H1 (cell line): ENCODE data around the gene ACAD9. TPM values are rescaled to one million over a fixed set of nuclear protein-coding genes. Genes with fewer than 3 reads are reported as not detected.

Experiments
- CTCF ChIA-PET: fragments of 300-600 bp; sonication (Branson Sonifier 250); formaldehyde crosslinking; loops from one replicate; lab custom pipeline; 2021; ENCODE audit not compliant: partially characterized antibody; lab: Charles Lee
- POLR2A ChIA-PET: fragments of 300-600 bp; sonication (Branson Sonifier 250); formaldehyde crosslinking; loops from one replicate; lab custom pipeline; 2021; ENCODE audit warnings: inconsistent platforms; ENCODE audit not compliant: partially characterized antibody; lab: Charles Lee
- DNase-seq, 2 experiments: peaks; one replicate each; pipeline versions ENCODE4 v3.0.0 to v3.0.0-alpha.2; 2010 to 2022; ENCODE audit warnings: low spot score in 2 of 2, low read depth in 1 of 2, mixed read lengths in 1 of 2
- FAIRE-seq: peaks from 2 replicates; lab custom pipeline; 2011; peaks lifted over from hg19 to GRCh38; lab: Jason Lieb, UNC
- H2AFZ ChIP-seq: 2 replicates; pipeline ENCODE4 v1.8.1; 2012; ENCODE audit warnings: low read length, inconsistent platforms
- H2AK5ac ChIP-seq: 2 replicates; pipeline ENCODE4 v1.6.1; 2013; ENCODE audit warnings: low read depth, low read length
- H2BK120ac ChIP-seq: replicated peaks from 2 replicates; pipeline ENCODE3; 2013; ENCODE audit warnings: low read depth, low read length, inconsistent platforms
- H2BK12ac ChIP-seq: 2 replicates; pipeline ENCODE4 v1.6.1; 2013; ENCODE audit warnings: low read depth, low read length
- H2BK15ac ChIP-seq: 2 replicates; pipeline ENCODE4 v1.6.1; 2013; ENCODE audit warnings: low read length
- H2BK20ac ChIP-seq: 2 replicates; pipeline ENCODE4 v1.6.1; 2013; ENCODE audit warnings: low read length
- H2BK5ac ChIP-seq: 2 replicates; pipeline ENCODE4 v1.6.1; 2013; ENCODE audit warnings: low read depth, low read length
- H3K14ac ChIP-seq: 2 replicates; pipeline ENCODE4 v1.6.1; 2013; ENCODE audit warnings: inconsistent platforms; ENCODE audit not compliant: insufficient read length
- H3K18ac ChIP-seq: 2 replicates; pipeline ENCODE4 v1.6.1; 2013; ENCODE audit warnings: low read length; ENCODE audit errors: extremely low read depth
- H3K23ac ChIP-seq: 2 replicates; pipeline ENCODE4 v1.6.1; 2013; ENCODE audit warnings: inconsistent platforms; ENCODE audit not compliant: insufficient read length
- H3K23me2 ChIP-seq: 2 replicates; pipeline ENCODE4 v1.6.1; 2013; ENCODE audit warnings: low read depth, low read length
- H3K27ac ChIP-seq: 2 replicates; pipeline ENCODE4 v1.6.1; 2011; ENCODE audit warnings: low read depth, low read length, inconsistent platforms
- H3K27me3 ChIP-seq, 4 experiments: replicated peaks in 1 of 4; 1 replicate in 1 of 4; 2 replicates in 3 of 4; pipeline versions ENCODE4 v1.6.1 to v1.8.1; 2011 to 2013; ENCODE audit warnings: low read length in 3 of 4, mild to moderate bottlenecking in 3 of 4, inconsistent platforms in 2 of 4, mixed read lengths in 2 of 4, moderate library complexity in 1 of 4; ENCODE audit not compliant: control insufficient read depth in 3 of 4, insufficient read depth in 3 of 4; ENCODE audit errors: extremely low read depth in 1 of 4
- H3K36me3 ChIP-seq, 4 experiments: 2 replicates each; pipeline versions ENCODE4 v1.6.1 to v1.8.1; 2011 to 2013; ENCODE audit warnings: mild to moderate bottlenecking in 4 of 4, low read length in 3 of 4, moderate library complexity in 2 of 4, control low read depth in 1 of 4, inconsistent platforms in 1 of 4; ENCODE audit not compliant: insufficient read depth in 4 of 4, control insufficient read depth in 2 of 4
- H3K4ac ChIP-seq: replicated peaks from 2 replicates; pipeline ENCODE3; 2013; ENCODE audit warnings: low read length, low read depth, mixed read lengths, inconsistent platforms; ENCODE audit not compliant: insufficient read length
- H3K4me1 ChIP-seq, 4 experiments: replicated peaks in 1 of 4; 1 replicate in 1 of 4; 2 replicates in 3 of 4; pipeline versions ENCODE4 v1.6.1 to v1.8.1; 2011 to 2013; ENCODE audit warnings: low read length in 3 of 4, inconsistent platforms in 2 of 4, mixed read lengths in 1 of 4; ENCODE audit not compliant: insufficient read depth in 4 of 4, control insufficient read depth in 3 of 4
- H3K4me2 ChIP-seq, 2 experiments: 2 replicates each; pipeline versions ENCODE4 v1.6.1 to v1.8.1; 2011 to 2013; ENCODE audit warnings: low read depth in 2 of 2, low read length in 2 of 2, control low read depth in 1 of 2, inconsistent platforms in 1 of 2, mild to moderate bottlenecking in 1 of 2; ENCODE audit not compliant: insufficient read depth in 1 of 2
- H3K4me3 ChIP-seq, 4 experiments: fragments of 200-600, 300-600 bp in 1 of 4; sonication (generic), shearing (Covaris generic), sonication (Bioruptor Twin) in 1 of 4; 2 replicates each; pipeline versions ENCODE4 v1.5.1 to v1.8.1; 2011 to 2016; ENCODE audit warnings: low read length in 4 of 4, low read depth in 3 of 4, control low read depth in 2 of 4, inconsistent platforms in 2 of 4, mild to moderate bottlenecking in 2 of 4, mixed read lengths in 1 of 4, moderate library complexity in 1 of 4; ENCODE audit not compliant: insufficient read depth in 2 of 4; ENCODE audit errors: extremely low read depth in 1 of 4
- H3K56ac ChIP-seq: replicated peaks from 2 replicates; pipeline ENCODE3; 2013; ENCODE audit warnings: low read depth, mild to moderate bottlenecking, mixed read lengths, low read length, inconsistent platforms; ENCODE audit not compliant: insufficient read length
- H3K79me1 ChIP-seq: 2 replicates; pipeline ENCODE4 v1.6.1; 2013; ENCODE audit warnings: low read depth, low read length, control low read depth
- H3K79me2 ChIP-seq, 2 experiments: 2 replicates each; pipeline versions ENCODE4 v1.6.1 to v1.8.1; 2012 to 2013; ENCODE audit warnings: low read length in 2 of 2, mild to moderate bottlenecking in 2 of 2, inconsistent platforms in 1 of 2; ENCODE audit not compliant: insufficient read depth in 2 of 2, control insufficient read depth in 1 of 2
- H3K9ac ChIP-seq, 4 experiments: replicated peaks in 1 of 4; 1 replicate in 1 of 4; 2 replicates in 3 of 4; pipeline versions ENCODE4 v1.6.1 to v1.8.1; 2011 to 2013; ENCODE audit warnings: low read depth in 3 of 4, low read length in 3 of 4, control low read depth in 2 of 4, mild to moderate bottlenecking in 2 of 4, moderate library complexity in 2 of 4, inconsistent platforms in 1 of 4; ENCODE audit errors: extremely low read depth in 1 of 4
- H3K9me3 ChIP-seq, 2 experiments: 2 replicates each; pipeline versions ENCODE4 v1.6.1 to v1.8.1; 2012 to 2013; ENCODE audit warnings: mild to moderate bottlenecking in 2 of 2, moderate library complexity in 2 of 2, control low read depth in 1 of 2, inconsistent platforms in 1 of 2, low read depth in 1 of 2, low read length in 1 of 2, mixed read lengths in 1 of 2; ENCODE audit not compliant: insufficient read depth in 2 of 2
- H4K20me1 ChIP-seq, 2 experiments: replicated peaks in 1 of 2; 2 replicates each; pipeline versions ENCODE3 to v1.8.1; 2011 to 2013; ENCODE audit warnings: inconsistent platforms in 2 of 2, low read length in 2 of 2, mild to moderate bottlenecking in 1 of 2; ENCODE audit not compliant: insufficient read depth in 2 of 2, control insufficient read depth in 1 of 2
- H4K5ac ChIP-seq: 2 replicates; pipeline ENCODE4 v1.6.1; 2013; ENCODE audit warnings: low read length, low read depth, mixed read lengths, inconsistent platforms; ENCODE audit not compliant: insufficient read length
- H4K8ac ChIP-seq: 2 replicates; pipeline ENCODE4 v1.8.0; 2013; ENCODE audit warnings: mild to moderate bottlenecking, moderate library complexity, low read length, inconsistent platforms; ENCODE audit not compliant: insufficient read depth; ENCODE audit errors: extremely low read depth
- H4K91ac ChIP-seq: replicated peaks from 2 replicates; pipeline ENCODE3; 2013; ENCODE audit warnings: low read length, mixed read lengths, inconsistent platforms; ENCODE audit not compliant: insufficient read length
- ASH2L ChIP-seq: fragments of 200-600, 300-600 bp; sonication (generic); IDR thresholded peaks from one replicate; pipeline ENCODE4 v1.7.1; 2017; ENCODE audit warnings: low read length
- CBX8 ChIP-seq: fragments of 300-800, 300-1000 bp; sonication (generic); IDR thresholded peaks from 2 replicates; pipeline ENCODE4 v1.7.1; 2016; ENCODE audit warnings: low read depth, low read length, borderline replicate concordance
- CHD2 ChIP-seq: IDR thresholded peaks from 2 replicates; pipeline ENCODE4 v1.6.1; 2012; ENCODE audit warnings: low read length, improper control_type of control experiment
- CREB1 ChIP-seq: IDR thresholded peaks from 2 replicates; pipeline ENCODE4 v1.6.1; 2012; ENCODE audit warnings: inconsistent platforms
- E2F6 ChIP-seq: IDR thresholded peaks from 2 replicates; pipeline ENCODE4 v1.6.1; 2012; ENCODE audit warnings: inconsistent platforms
- FOSL1 ChIP-seq: IDR thresholded peaks from 2 replicates; pipeline ENCODE4 v1.6.1; 2011; ENCODE audit warnings: mild to moderate bottlenecking, low read depth, low read length, moderate library complexity; ENCODE audit not compliant: insufficient read depth
- KDM4A ChIP-seq: IDR thresholded peaks from one replicate; pipeline ENCODE4 v1.7.1; 2012; ENCODE audit warnings: low read depth, mild to moderate bottlenecking, moderate library complexity, low read length, inconsistent platforms; ENCODE audit not compliant: severe bottlenecking
- NRF1 ChIP-seq: IDR thresholded peaks from 2 replicates; pipeline ENCODE4 v1.6.1; 2011; ENCODE audit warnings: mild to moderate bottlenecking, low read depth, low read length, improper control_type of control experiment
- POLR2AphosphoS5 ChIP-seq: IDR thresholded peaks from 2 replicates; pipeline ENCODE4 v1.6.1; 2011; ENCODE audit warnings: low read depth, low read length
- SIN3A ChIP-seq, 2 experiments: IDR thresholded peaks in 1 of 2; conservative IDR thresholded peaks in 1 of 2; 2 replicates each; pipeline ENCODE4 v1.6.1; 2011 to 2012; ENCODE audit warnings: low read length in 2 of 2, improper control_type of control experiment in 1 of 2, low read depth in 1 of 2, mild to moderate bottlenecking in 1 of 2
- TCF12 ChIP-seq: IDR thresholded peaks from 2 replicates; pipeline ENCODE4 v1.6.1; 2011; ENCODE audit warnings: low read depth, mild to moderate bottlenecking, low read length
- YY1 ChIP-seq: IDR thresholded peaks from 2 replicates; pipeline ENCODE4 v1.6.1; 2011; ENCODE audit warnings: low read depth, mild to moderate bottlenecking, low read length
- WGBS, 2 experiments: shearing (Covaris generic) in 1 of 2; methylation state at CpG; one replicate each; pipeline versions ENCODE4 v1.1.6 to v1.1.7; 2013 to 2015; ENCODE audit warnings: low lambda C conversion rate in 2 of 2, mixed read lengths in 2 of 2, inconsistent platforms in 1 of 2, low coverage in 1 of 2, missing lambda C conversion rate in 1 of 2; ENCODE audit not compliant: insufficient replicate concordance in 2 of 2, insufficient coverage in 1 of 2, insufficient read length in 1 of 2; ENCODE audit errors: extremely low coverage in 1 of 2, missing lambda C conversion rate in 1 of 2; 5-methylcytosine and 5-hydroxymethylcytosine counted together
- polyA plus RNA-seq, 7 experiments: library from polyadenylated mRNA; depleted of rRNA in 3 of 7; stranded (reverse) in 5 of 7; unstranded in 2 of 7; fragments of >200 nt in 5 of 7; fragments of 200-250 nt in 2 of 7; gene quantifications; 1 replicate in 5 of 7; 2 replicates in 1 of 7; 4 replicates in 1 of 7; pipeline versions ENCODE4 v1.2.1 to v1.2.3, GENCODE V29; 2011 to 2013; ENCODE audit warnings: missing spikeins in 2 of 7, mixed read lengths in 2 of 7
- total RNA-seq: library from RNA; stranded (reverse); fragmentation: NEBNext Ultra II Directional; extraction: Animal tissue kit (Norgen Biotek cat#: 25700); gene quantifications from 2 replicates; pipeline ENCODE4 v1.2.1, GENCODE V29; 2021

ACAD9 gene
- total and polyA plus RNA-seq, 2 of the 8 experiments (the other 6 are each of a cell fraction or from before 2014, with no cell fraction given) = 27.5 to 28.9 TPM

GRCh38 chr3:128841926-128842920 is 37.2 kb upstream of the ACAD9 start:
- Histone ChIP-seq H3K9ac (no peak overlapping the region), H3K27ac (no peak overlapping the region), H2AFZ (no peak overlapping the region), H3K56ac (no peak overlapping the region), H2AK5ac (no peak overlapping the region), H2BK20ac (no peak overlapping the region), H3K4me1 (peaks cover 0 to 11% (median 9%) of the 10 kb centered on the region in 4 experiments; a peak in 4 of 7 replicates), H3K27me3 (no peaks in the 10 kb centered on the region), H2BK12ac (no peak overlapping the region), H3K4me3 (no peak overlapping the region), H2BK5ac (no peak overlapping the region), H4K20me1 (no peaks in the 10 kb centered on the region), H4K8ac (no peak overlapping the region), H3K4me2 (no peak overlapping the region), H3K79me1 (no peaks in the 10 kb centered on the region), H4K91ac (no peak overlapping the region), H3K23me2 (no peaks in the 10 kb centered on the region; the same call in 1 of the 2 replicates), H4K5ac (no peak overlapping the region), H3K79me2 (no peaks in the 10 kb centered on the region), H3K18ac (no peak overlapping the region), H3K9me3 (peaks cover 0 to 6% of the 10 kb centered on the region in 2 experiments; a peak in 1 of 4 replicates), H3K4ac (no peak overlapping the region), H3K23ac (no peak overlapping the region), H2BK15ac (no peak overlapping the region), H3K36me3 (no peaks in the 10 kb centered on the region), H3K14ac (no peak overlapping the region), H2BK120ac (no peak overlapping the region)
- POLR2A ChIA-PET = no interaction called here
- CTCF ChIA-PET = interaction anchor here (1.3 kb wide), 1 partner anchor 47 kb away, joined by 3 read pairs; no protein-coding TSS in a partner anchor
- 86% methylated on average over 9 of the region's 10 CpGs; no CpG with 5 or more reads in 1 of the 2 experiments for WGBS, 2 experiments
- FAIRE-seq (no peak), DNase-seq (no peak)
- no peak for TF ChIP-seq TCF12
- no peak for TF ChIP-seq POLR2AphosphoS5
- TF ChIP-seq KDM4A = no peak
- no peak for TF ChIP-seq ASH2L
- no peak for TF ChIP-seq YY1
- TF ChIP-seq NRF1 = no peak
- TF ChIP-seq FOSL1 = no peak
- no peak for TF ChIP-seq E2F6
- no peak for TF ChIP-seq CBX8
- no peak for TF ChIP-seq CHD2
- no peak for TF ChIP-seq SIN3A (conservative IDR thresholded peaks at IDR 0.05 in 1 of 2, IDR thresholded peaks at IDR 0.05 in 1 of 2; ENCODE audit: low read depth in 1 of 2, low read length in 2 of 2)
- no peak for TF ChIP-seq CREB1
